GM10266 (cell line): Measurements from ENCODE around the gene ZNF716.
"Not testable (repeated sequence)": the region's sequence is repeated elsewhere in the genome, so short reads cannot be mapped to it uniquely, and the experiment has no call there.

ENCODE experiments used
- DNase-seq: peaks from one replicate; pipeline ENCODE4 v3.0.0; 2012; ENCODE audit errors: extremely low spot score
- CTCF ChIP-seq: IDR thresholded peaks from 2 replicates; pipeline ENCODE4 v1.5.1; 2012; ENCODE audit warnings: mild to moderate bottlenecking, low read depth; ENCODE audit not compliant: control insufficient read depth, insufficient read depth; ENCODE audit errors: missing control alignments

The ZNF716 gene

GRCh38 chr7:57487957-57488356 is 38.0 kb downstream of the ZNF716 start:
- DNase-seq: no peak
- TF ChIP-seq CTCF: no peak

- not testable (repeated sequence) for DNase-seq
Observed at GRCh38 chr7:57495111-57495510, 45.1 kb downstream of the ZNF716 start.

GRCh38 chr7:57496395-57496794 is 46.4 kb downstream of the ZNF716 start:
- no peak for DNase-seq
- no peak for TF ChIP-seq CTCF

- no peak for DNase-seq
- TF ChIP-seq CTCF: no peak
Observed at GRCh38 chr7:57505176-57505575, 55.2 kb downstream of the ZNF716 start.
